ENCODE data around the gene HSCB. TPM values are rescaled to one million over a fixed set of nuclear protein-coding genes. Genes with fewer than 3 reads are reported as not detected.
"Not testable (repeated sequence)": the region's sequence is repeated elsewhere in the genome, so short reads cannot be mapped to it uniquely, and the experiment has no call there.

HSCB gene
- total and polyA plus RNA-seq, 2 donors: 13.2 to 20.7 TPM

DNA sequence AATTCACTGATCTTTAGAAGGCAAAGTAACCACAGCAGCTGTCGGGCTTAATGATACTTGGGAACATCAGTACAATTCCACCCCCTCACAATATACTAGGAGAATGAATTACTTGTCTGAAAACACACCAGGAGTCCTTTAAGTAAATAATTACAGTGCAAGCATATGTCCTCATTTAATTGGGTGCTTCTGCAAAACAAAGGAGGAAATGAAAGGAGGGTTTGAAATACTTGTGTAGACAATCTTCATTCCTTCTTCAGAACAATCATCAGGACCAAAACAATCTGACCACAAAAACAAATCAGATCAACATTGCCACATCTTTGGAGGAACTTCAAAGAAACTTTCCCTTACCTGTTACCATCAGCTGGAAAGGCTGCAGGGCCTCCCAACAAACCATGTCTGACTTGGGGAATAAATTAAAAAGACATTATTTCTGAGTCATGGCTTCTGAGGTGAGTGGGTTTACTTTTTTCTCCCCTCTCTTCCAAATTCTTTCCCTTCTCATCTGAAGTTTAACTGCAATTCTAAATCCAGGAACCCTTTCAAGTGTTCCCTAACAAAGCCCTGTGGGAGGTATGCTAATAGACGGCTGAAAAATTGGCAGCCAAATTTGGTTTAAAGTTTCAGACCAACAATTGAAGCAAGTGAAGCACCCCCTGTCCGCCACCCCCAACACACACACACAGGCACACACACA is 18.2 kb downstream of the HSCB start:
- no peak for DNase-seq (ENCODE audit: extremely low spot score)
- Histone ChIP-seq H3K27ac (ENCODE audit: low read depth) (no peak overlapping the region), H3K4me1 (ENCODE audit: insufficient read depth) (no peaks in the 10 kb centered on the region), H3K36me3 (ENCODE audit: insufficient read depth) (no peaks in the 10 kb centered on the region), H3K4me3 (ENCODE audit: low read depth, low read length) (no peak overlapping the region)
- 64% methylated on average over 3 of the region's 3 CpGs for WGBS

DNA sequence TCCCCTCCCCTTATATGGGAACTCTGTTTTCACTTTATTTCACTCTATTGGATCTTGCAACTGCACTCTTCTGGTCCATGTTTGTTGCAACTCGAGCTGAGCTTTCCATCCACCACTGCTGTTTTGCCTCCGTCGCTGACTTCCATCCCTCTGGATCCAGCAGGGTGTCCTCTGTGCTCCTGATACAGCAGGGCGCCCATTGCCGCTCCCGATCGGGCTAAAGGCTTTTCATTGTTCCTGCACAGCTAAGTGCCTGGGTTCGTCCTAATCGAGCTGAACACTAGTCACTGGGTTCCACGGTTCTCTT is 19.6 kb downstream of the HSCB start:
- Histone ChIP-seq H3K36me3 (ENCODE audit: insufficient read depth) (no peaks in the 10 kb centered on the region), H3K4me3 (ENCODE audit: low read depth, low read length) (no peak overlapping the region), H3K27ac (ENCODE audit: low read depth) (no peak overlapping the region), H3K4me1 (ENCODE audit: insufficient read depth) (no peaks in the 10 kb centered on the region)
- 92% methylated on average over 10 of the region's 10 CpGs for WGBS
- no peak for DNase-seq (ENCODE audit: extremely low spot score)

DNA sequence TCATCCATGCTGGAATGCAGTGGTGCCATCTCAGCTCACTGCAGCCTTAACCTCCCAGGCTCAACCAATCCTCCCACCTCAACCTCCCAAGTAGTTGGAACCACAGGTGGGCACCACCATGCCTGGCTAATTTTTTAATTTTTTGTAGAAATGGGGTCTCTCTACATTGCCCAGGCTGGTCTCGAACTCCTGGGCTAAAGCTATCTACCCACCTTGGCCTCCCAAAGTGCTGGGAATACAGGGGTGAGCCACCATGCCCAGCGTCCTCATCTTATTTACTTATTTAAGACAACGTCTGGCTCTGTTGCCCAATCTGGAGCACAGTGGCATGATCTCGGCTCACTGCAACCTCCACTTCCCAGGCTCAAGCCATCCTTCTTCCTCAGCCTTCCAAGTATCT is 20.2 kb downstream of the HSCB start:
- H3K4me3 ChIP-seq (ENCODE audit: low read depth, low read length); H3K4me1 ChIP-seq (ENCODE audit: insufficient read depth); H3K36me3 ChIP-seq (ENCODE audit: insufficient read depth); H3K27ac ChIP-seq (ENCODE audit: low read depth); DNase-seq (ENCODE audit: extremely low spot score): not testable (repeated sequence)
- 93% methylated on average over 4 of the region's 4 CpGs for WGBS

DNA sequence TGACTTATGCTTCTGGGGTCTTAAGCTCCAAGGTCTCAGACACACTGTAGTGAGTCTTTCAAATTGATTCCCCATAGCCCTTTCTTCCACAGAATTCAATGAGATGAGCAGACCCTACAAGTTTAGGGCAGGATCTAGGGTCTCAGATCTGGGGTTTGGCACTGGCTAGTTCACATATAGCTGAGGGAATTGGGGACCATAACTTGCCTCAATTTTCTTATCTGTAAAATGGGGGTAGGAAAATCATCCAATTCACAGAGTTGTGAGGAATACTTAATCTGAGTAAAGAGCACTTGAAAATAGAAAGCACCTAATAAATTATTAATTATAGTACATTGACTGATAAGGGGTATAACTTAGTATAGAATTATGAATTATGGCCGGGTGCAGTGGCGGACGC is 24.8 kb downstream of the HSCB start:
- Histone ChIP-seq H3K27ac (ENCODE audit: low read depth) (no peak overlapping the region), H3K4me1 (ENCODE audit: insufficient read depth) (no peaks in the 10 kb centered on the region), H3K36me3 (ENCODE audit: insufficient read depth) (no peaks in the 10 kb centered on the region), H3K4me3 (ENCODE audit: low read depth, low read length) (no peak overlapping the region)
- WGBS: 94% methylated on average over 3 of the region's 3 CpGs
- DNase-seq (ENCODE audit: extremely low spot score): no peak

DNA sequence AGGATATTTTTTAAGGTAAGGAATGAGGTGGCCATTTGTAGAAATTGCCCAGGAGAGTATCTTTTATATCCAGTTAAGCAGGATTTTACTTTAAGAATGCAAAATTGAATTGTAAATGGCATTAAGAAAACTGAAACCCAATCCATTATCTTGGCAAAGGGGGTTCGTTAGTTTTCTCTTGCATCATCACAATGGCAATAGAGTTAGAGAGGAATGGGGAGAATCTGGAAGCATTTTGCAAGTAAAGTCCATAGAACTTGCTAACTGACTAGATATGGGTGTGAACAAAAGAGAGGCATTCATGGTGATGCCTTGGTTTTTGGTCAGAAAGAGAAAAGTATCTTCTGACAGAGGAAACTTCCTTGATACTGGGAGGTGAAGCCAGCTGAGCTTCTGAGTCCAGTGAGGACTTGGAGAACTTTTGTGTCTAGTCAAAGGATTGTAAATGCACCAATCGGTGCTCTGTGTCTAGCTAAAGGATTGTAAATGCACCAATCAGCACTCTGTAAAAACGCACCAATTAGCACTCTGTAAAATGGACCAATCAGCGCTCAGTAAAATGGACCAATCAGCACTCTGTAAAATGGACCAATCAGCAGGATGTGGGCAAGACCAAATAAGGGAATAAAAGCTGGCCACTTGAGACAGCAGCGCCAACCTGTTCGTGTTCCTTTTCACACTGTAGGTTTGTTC is 27.0 kb downstream of the HSCB start:
- no peak overlapping the region for H3K4me3 ChIP-seq (ENCODE audit: low read depth, low read length)
- no peak for DNase-seq (ENCODE audit: extremely low spot score)
- 89% methylated on average over 6 of the region's 6 CpGs for WGBS
- H3K4me1 ChIP-seq (ENCODE audit: insufficient read depth): no peaks in the 10 kb centered on the region
- H3K27ac ChIP-seq (ENCODE audit: low read depth): no peak overlapping the region
- H3K36me3 ChIP-seq (ENCODE audit: insufficient read depth): no peaks in the 10 kb centered on the region

DNA sequence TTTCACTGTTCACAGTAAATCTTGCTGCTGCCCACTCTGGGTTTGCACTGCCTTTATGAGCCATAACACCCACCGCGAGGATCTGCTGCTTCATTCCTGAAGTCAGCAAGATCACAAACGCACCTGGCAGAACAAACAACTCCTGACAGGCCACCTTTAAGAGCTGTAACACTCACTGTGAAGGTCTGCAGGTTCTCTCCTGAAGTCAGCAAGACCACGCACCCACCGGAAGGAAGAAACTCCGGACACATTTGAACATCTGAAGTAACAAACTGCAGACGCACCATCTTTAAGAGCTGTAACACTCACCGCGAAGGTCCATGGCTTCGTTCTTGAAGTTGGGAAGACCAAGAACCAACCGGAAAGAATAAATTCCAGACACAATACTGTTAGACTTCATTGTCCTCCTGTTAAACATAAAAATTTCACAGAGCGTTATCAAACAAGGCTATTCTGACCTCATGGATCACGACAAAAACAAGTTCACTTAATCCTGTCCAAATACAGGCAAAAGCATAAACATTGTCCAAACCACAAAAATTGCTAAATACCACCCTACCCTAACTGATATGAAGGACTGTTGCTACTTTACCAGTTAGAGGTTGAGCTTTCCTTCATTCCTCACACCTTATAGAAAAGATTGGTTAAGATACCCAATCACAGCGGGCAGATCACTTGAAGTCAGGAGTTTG is 27.7 kb downstream of the HSCB start:
- no peaks in the 10 kb centered on the region for H3K4me1 ChIP-seq (ENCODE audit: insufficient read depth)
- no peak overlapping the region for H3K27ac ChIP-seq (ENCODE audit: low read depth)
- no peak overlapping the region for H3K4me3 ChIP-seq (ENCODE audit: low read depth, low read length)
- no peaks in the 10 kb centered on the region for H3K36me3 ChIP-seq (ENCODE audit: insufficient read depth)
- 88% methylated on average over 14 of the region's 14 CpGs for WGBS
- no peak for DNase-seq (ENCODE audit: extremely low spot score)

DNA sequence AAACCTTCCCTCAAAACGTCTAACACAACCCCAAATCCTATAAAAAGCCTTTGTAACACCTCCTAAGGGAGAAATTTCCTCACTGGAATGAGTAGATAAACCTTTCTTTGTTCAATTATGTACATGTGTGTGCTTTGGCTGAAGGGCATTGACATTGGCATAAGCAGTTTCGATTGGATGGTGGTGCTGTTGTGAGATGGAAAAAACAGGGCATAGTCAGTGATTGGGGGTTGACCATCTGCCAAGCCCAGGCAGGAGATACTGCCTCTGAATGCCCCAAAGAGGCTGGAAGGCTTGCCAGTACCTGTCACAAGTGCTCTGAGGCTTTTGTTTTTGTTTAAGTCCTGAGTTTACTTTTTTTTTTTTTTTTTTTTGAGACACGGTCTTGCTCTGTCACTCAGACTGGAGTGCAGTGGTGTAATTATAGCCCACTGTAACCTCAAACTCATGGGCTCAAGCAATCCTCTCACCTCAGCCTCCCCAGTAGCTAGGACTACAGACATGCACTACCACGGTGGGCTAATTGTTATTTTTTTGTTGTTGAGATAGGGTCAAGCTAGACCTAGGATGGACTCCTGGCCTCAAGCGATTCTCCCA is 29.5 kb downstream of the HSCB start:
- Histone ChIP-seq H3K27ac (ENCODE audit: low read depth) (no peak overlapping the region), H3K36me3 (ENCODE audit: insufficient read depth) (no peaks in the 10 kb centered on the region), H3K4me1 (ENCODE audit: insufficient read depth) (no peaks in the 10 kb centered on the region), H3K4me3 (ENCODE audit: low read depth, low read length) (no peak overlapping the region)
- DNase-seq (ENCODE audit: extremely low spot score): no peak
- 77% methylated on average over 5 of the region's 5 CpGs for WGBS

DNA sequence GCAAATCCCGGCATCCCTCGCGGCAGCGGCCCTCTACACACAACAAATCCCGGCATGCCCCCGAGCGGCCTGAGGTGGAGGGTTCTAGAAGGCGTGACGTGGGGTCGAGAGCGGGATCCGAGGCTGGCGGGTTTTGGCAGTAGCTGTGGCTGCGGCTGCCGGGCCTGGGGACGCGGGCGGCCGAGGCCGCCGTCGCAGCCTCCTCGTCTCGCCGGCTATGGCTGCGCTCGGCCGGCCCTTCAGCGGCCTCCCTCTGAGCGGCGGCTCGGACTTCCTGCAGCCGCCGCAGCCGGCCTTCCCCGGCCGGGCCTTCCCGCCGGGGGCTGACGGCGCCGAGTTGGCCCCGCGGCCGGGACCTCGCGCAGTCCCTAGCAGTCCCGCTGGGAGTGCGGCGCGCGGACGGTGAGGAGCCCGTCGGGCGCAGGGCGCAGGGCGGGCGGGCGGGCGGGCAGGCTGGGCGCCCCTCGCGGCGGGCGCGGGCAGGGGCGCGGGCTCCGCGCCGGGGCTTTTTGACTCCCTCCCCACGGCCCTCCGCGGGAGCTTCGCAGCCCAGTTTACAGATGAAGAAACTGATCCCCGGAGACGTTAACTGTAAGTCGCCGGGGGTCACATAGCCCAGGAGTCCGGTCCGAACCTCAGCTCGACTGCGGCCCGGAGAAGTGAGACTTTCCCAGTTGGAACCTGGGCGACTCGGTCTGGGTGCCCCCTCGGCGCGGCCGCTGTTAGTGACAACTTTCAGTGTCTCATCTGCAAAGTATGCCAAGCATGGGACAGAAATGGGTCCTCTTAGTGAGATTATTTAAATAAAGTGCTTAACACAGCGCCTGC is 31.0 kb downstream of the HSCB start, which contains the start of gene CCDC117:
CCDC117 (plus strand) TSS at position 63 of the 828 bp plus-strand sequence; CDS start at position 218, 155 bp downstream.
- Histone ChIP-seq H3K36me3 (ENCODE audit: insufficient read depth) (no peaks in the 10 kb centered on the region), H3K4me3 (ENCODE audit: low read depth, low read length) (peak within 1 kb of the TSS; percentile 91), H3K27ac (ENCODE audit: low read depth) (peak within 1 kb of the TSS; percentile 93), H3K4me1 (ENCODE audit: insufficient read depth) (no peaks in the 10 kb centered on the region)
- WGBS: under 1% methylated on average over 92 of the region's 92 CpGs
- peak; percentile 92 for DNase-seq (ENCODE audit: extremely low spot score)

DNA sequence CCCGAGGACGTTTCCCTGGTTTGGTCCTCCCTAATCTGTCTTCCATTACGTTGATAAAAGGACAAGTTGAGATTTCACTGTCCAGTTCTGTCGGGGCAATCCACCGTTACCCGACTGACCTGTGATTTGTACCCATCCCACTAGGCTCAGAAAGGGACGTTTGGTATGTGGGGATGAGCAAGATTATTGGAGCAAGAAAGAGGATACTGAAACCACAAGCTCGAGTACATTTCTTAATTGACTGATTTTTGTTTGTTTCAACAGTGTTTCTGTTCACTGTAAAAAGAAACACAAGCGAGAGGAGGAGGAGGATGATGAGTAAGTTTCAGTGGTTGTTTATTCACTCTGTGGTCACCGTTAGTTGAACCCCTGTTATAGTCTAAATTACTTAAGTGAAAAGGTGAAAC is 31.6 kb downstream of the HSCB start:
- Histone ChIP-seq H3K4me3 (ENCODE audit: low read depth, low read length) (peak overlapping the region; percentile 91), H3K36me3 (ENCODE audit: insufficient read depth) (no peaks in the 10 kb centered on the region), H3K4me1 (ENCODE audit: insufficient read depth) (no peaks in the 10 kb centered on the region), H3K27ac (ENCODE audit: low read depth) (peak overlapping the region; percentile 74)
- DNase-seq (ENCODE audit: extremely low spot score): no peak
- WGBS: under 1% methylated on average over 10 of the region's 10 CpGs

DNA sequence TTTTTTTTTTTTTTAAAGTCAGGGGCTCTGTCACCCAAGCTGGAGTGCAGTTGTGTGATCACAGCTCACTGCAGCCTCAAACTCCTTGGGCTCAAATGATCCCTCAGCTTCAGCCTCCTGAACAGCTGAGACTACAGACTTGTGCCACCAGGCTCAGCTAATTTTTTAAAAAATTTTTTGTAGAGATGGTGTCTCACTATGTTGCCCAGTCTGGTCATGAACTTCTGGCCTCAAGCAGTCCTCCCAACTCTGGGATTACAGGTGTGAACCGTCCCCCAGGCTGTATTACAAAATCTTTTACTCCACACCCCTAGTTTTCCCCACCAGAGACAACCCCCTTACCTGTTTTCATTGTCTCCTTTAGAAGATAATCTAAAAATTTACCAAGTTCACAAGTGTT is 32.5 kb downstream of the HSCB start:
- H3K4me1 ChIP-seq (ENCODE audit: insufficient read depth): no peaks in the 10 kb centered on the region
- no peaks in the 10 kb centered on the region for H3K36me3 ChIP-seq (ENCODE audit: insufficient read depth)
- 89% methylated on average over 1 of the region's 1 CpG for WGBS
- no peak overlapping the region for H3K4me3 ChIP-seq (ENCODE audit: low read depth, low read length)
- no peak overlapping the region for H3K27ac ChIP-seq (ENCODE audit: low read depth)
- no peak for DNase-seq (ENCODE audit: extremely low spot score)

DNA sequence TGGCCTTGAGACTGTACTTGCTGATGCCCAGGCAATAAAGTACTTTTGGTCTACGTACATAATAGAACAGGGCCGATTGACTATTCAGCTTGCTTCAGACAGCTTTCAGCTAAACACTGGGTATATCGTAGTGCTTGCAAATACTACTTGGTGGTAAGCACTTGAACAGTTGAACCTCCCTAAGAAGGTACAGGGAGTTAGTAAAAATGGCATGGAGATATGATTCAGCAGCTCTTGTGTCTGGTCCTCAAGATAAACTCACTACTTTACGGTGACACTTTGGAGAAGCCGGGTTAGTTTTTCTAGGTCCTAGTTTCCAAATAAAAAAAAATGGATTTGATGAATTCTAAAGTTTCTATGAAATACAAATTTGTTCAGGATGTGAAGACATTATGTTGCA is 38.0 kb downstream of the HSCB start:
- WGBS: 79% methylated on average over 5 of the region's 5 CpGs
- no peak overlapping the region for H3K27ac ChIP-seq (ENCODE audit: low read depth)
- no peak overlapping the region for H3K4me3 ChIP-seq (ENCODE audit: low read depth, low read length)
- no peak for DNase-seq (ENCODE audit: extremely low spot score)
- peaks cover 8% of the 10 kb centered on the region for H3K36me3 ChIP-seq (ENCODE audit: insufficient read depth)
- no peaks in the 10 kb centered on the region for H3K4me1 ChIP-seq (ENCODE audit: insufficient read depth)

DNA sequence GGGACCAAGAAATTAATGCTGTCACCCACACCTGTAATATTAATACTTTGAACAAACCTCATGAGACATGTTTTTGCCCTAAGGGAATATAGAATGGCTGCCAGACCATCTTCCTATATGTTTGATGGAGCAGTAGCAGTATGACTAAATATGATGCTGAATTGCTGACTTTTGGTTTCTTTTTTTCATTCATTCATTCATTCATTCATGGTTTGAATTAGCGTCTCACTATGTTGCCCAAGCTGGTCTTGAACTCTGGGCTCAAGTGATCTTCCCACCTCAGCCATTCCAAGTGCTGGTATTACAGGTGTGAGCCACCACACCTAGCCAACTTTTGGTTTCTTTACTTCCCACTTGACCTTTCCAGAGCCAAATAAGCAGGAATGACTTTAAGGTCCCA is 38.5 kb downstream of the HSCB start:
- 100% methylated on average over 1 of the region's 1 CpG for WGBS
- H3K27ac ChIP-seq (ENCODE audit: low read depth): no peak overlapping the region
- DNase-seq (ENCODE audit: extremely low spot score): no peak
- H3K36me3 ChIP-seq (ENCODE audit: insufficient read depth): peaks cover 8% of the 10 kb centered on the region
- no peaks in the 10 kb centered on the region for H3K4me1 ChIP-seq (ENCODE audit: insufficient read depth)
- no peak overlapping the region for H3K4me3 ChIP-seq (ENCODE audit: low read depth, low read length)

Data from urinary bladder (tissue), 4 donors.